GM18868 (cell line): ENCODE results near the gene AKT1.
A peak's percentile ranks its signal among the peaks of the same experiment; 100 is the strongest.
"Not testable (repeated sequence)": the region's sequence is repeated elsewhere in the genome, so short reads cannot be mapped to it uniquely, and the experiment has no call there.

Experiments
- ATAC-seq: cut with Tn5 transposase; IDR thresholded peaks from one replicate; pipeline ENCODE4 v1.9.1; 2021; ENCODE audit warnings: mild to moderate bottlenecking, moderate library complexity; ENCODE audit not compliant: unreplicated experiment

AKT1 gene

GRCh38 chr14:104794993-104795780, at the start of gene AKT1:
Gene AKT1, minus strand, starts transcription at chr14:104795748. Its CDS starts 3,105 bp downstream, at chr14:104792643.
- ATAC-seq = peak; percentile 36

- no peak for ATAC-seq
Measured at GRCh38 chr14:104845033-104845666, 49.6 kb upstream of the AKT1 start.

GRCh38 chr14:104844306-104845032, 48.9 kb upstream of the AKT1 start:
- ATAC-seq = no peak

GRCh38 chr14:104843442-104844305, 48.1 kb upstream of the AKT1 start:
- ATAC-seq = no peak

GRCh38 chr14:104843006-104843405, 47.5 kb upstream of the AKT1 start:
- no peak for ATAC-seq

- ATAC-seq = no peak
Measured at GRCh38 chr14:104841730-104842129, 46.2 kb upstream of the AKT1 start.

GRCh38 chr14:104836171-104836935, 40.8 kb upstream of the AKT1 start:
- not testable (repeated sequence) for ATAC-seq

- no peak for ATAC-seq
Measured at GRCh38 chr14:104830781-104831180, 35.2 kb upstream of the AKT1 start.

- no peak for ATAC-seq
Measured at GRCh38 chr14:104827177-104828055, 31.9 kb upstream of the AKT1 start.

GRCh38 chr14:104826861-104827176, 31.3 kb upstream of the AKT1 start:
- no peak for ATAC-seq

GRCh38 chr14:104826189-104826860, 30.8 kb upstream of the AKT1 start:
- peak; percentile 76 for ATAC-seq

GRCh38 chr14:104824353-104824997, 28.9 kb upstream of the AKT1 start:
- ATAC-seq = no peak

GRCh38 chr14:104822821-104823615, 27.5 kb upstream of the AKT1 start:
- ATAC-seq = no peak

GRCh38 chr14:104821971-104822608, 26.5 kb upstream of the AKT1 start:
- ATAC-seq = no peak

GRCh38 chr14:104821229-104821945, 25.8 kb upstream of the AKT1 start:
- ATAC-seq = no peak

- ATAC-seq = no peak
Measured at GRCh38 chr14:104820669-104821228, 25.2 kb upstream of the AKT1 start.
